ENCODE results near the gene FBLN5.

Gene FBLN5

GRCh38 chr14:91867316-91867988, 80.0 kb downstream of the FBLN5 start, which contains the start of gene TC2N:
Gene TC2N (minus strand): TSS chr14:91867536. CDS start chr14:91813769, 53,767 bp downstream.
- DNase-seq (ENCODE audit: low read depth, low spot score): no peak
- ChIA-PET POLR2A (no interaction called here), CTCF (no interaction called here)
- TF ChIP-seq, protein P1, sequence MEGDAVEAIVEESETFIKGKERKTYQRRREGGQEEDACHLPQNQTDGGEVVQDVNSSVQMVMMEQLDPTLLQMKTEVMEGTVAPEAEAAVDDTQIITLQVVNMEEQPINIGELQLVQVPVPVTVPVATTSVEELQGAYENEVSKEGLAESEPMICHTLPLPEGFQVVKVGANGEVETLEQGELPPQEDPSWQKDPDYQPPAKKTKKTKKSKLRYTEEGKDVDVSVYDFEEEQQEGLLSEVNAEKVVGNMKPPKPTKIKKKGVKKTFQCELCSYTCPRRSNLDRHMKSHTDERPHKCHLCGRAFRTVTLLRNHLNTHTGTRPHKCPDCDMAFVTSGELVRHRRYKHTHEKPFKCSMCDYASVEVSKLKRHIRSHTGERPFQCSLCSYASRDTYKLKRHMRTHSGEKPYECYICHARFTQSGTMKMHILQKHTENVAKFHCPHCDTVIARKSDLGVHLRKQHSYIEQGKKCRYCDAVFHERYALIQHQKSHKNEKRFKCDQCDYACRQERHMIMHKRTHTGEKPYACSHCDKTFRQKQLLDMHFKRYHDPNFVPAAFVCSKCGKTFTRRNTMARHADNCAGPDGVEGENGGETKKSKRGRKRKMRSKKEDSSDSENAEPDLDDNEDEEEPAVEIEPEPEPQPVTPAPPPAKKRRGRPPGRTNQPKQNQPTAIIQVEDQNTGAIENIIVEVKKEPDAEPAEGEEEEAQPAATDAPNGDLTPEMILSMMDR (IDR thresholded peaks at IDR 0.05; ENCODE audit: insufficient read depth, low read length, missing control alignments): no peak
- no peak within 1 kb of the TSS for H3K4me3 ChIP-seq (ENCODE audit: low read depth, low read length)

- no peak for DNase-seq (ENCODE audit: low read depth, low spot score)
- TF ChIP-seq, protein P1 (IDR thresholded peaks at IDR 0.05; ENCODE audit: insufficient read depth, low read length, missing control alignments): no peak
- POLR2A ChIA-PET: no interaction called here
- no peak overlapping the region for H3K4me3 ChIP-seq (ENCODE audit: low read depth, low read length)
- CTCF ChIA-PET: no interaction called here
Measured at GRCh38 chr14:91866511-91867295, 80.8 kb downstream of the FBLN5 start.

DNA sequence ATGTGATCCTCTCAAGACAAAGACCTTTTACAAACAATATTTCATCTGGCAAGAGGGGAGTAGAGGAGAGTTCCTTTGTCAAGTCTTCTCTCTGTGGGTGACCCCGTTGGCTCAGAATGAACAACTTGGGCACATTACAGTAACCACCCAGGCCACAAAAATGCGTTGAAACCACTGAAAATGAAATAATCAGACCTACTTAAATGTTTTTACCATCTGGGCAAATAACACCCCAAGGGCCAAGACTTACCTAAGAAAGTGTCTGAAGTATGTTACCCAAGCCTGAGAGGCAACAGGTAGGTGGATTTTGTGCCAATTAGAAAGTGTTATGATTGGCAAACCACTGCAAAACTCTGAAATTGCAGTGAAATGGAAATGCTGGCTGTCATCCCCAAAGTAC, 81.4 kb downstream of the FBLN5 start:
- POLR2A ChIA-PET: no interaction called here
- CTCF ChIA-PET: no interaction called here
- DNase-seq (ENCODE audit: low read depth, low spot score): no peak
- TF ChIP-seq, protein P1 (IDR thresholded peaks at IDR 0.05; ENCODE audit: insufficient read depth, low read length, missing control alignments): no peak
- H3K4me3 ChIP-seq (ENCODE audit: low read depth, low read length): no peak overlapping the region

DNA sequence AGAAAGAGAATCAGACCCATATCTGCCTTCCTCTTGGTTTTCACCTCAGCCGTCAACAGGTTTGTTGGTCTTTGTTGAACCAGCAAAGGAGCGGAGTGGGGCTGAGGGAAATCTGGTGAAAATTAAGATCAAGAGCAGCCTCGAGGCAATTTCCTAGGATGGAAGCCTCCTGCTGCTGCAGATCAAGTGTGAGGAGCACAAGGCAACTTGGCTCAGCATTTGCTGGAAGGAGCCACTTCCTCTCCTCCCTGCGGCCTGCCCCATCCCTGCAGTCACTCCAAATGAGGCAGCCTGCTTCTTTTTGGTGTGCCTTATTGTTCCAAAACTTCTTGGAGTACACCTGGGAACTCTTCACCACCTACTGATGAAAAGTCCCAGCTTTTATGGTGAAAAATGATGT, 85.1 kb downstream of the FBLN5 start:
- POLR2A ChIA-PET: no interaction called here

DNA sequence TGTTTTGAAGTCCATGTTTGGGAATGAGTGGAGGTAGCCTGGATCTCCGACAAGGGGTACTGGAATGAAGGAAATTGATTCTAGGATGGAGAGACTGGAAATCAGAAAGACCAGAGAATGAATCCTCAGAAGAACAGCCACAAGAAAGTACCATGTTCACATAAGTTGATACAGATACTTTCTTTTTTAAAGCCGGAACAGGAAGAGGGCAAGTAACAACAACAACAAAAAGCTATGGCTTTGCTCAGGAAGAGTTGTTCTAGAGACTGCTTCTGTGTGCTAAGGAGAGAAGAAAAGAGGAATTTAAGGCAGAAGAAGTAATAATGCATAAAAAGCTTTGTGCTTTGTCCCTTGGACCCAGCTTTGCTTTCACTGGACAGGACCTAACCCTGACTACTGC, 86.4 kb downstream of the FBLN5 start:
- DNase-seq (ENCODE audit: low read depth, low spot score): no peak
- TF ChIP-seq, protein P1 (IDR thresholded peaks at IDR 0.05; ENCODE audit: insufficient read depth, low read length, missing control alignments): no peak
- ChIA-PET CTCF (no interaction called here), POLR2A (no interaction called here)
- no peak overlapping the region for H3K4me3 ChIP-seq (ENCODE audit: low read depth, low read length)

More for the DNA sequence above, 85.1 kb downstream of the FBLN5 start:
- H3K4me3 ChIP-seq (ENCODE audit: low read depth, low read length): no peak overlapping the region
- no peak for DNase-seq (ENCODE audit: low read depth, low spot score)
- CTCF ChIA-PET: no interaction called here
- TF ChIP-seq, protein P1 (IDR thresholded peaks at IDR 0.05; ENCODE audit: insufficient read depth, low read length, missing control alignments): no peak

- DNase-seq (ENCODE audit: low read depth, low spot score): no peak
- TF ChIP-seq, protein P1 (IDR thresholded peaks at IDR 0.05; ENCODE audit: insufficient read depth, low read length, missing control alignments): no peak
- H3K4me3 ChIP-seq (ENCODE audit: low read depth, low read length): no peak overlapping the region
- ChIA-PET CTCF (no interaction called here), POLR2A (no interaction called here)
Measured at GRCh38 chr14:91860238-91860637, 87.3 kb downstream of the FBLN5 start.

Data from AG04449 (cell line).